ENCODE results near the gene NR3C1. TPM values are rescaled to one million over a fixed set of nuclear protein-coding genes. Genes with fewer than 3 reads are reported as not detected.

NR3C1 gene
- total RNA-seq, 1 experiment from 2014 or later, result 12.7 TPM

GRCh38 chr5:143413958-143414669, 10.6 kb upstream of the NR3C1 start:
- H3K9me3 ChIP-seq (ENCODE audit: low read depth, low read length, poor library complexity, severe bottlenecking), result no peaks in the 10 kb centered on the region
- CTCF ChIA-PET, result no interaction called here
- DNase-seq (ENCODE audit: low spot score), result no peak
- TF ChIP-seq EZH2 (IDR thresholded peaks at IDR 0.05; ENCODE audit: borderline replicate concordance, low read depth, low read length, poor library complexity, severe bottlenecking) (no peak), CTCF (conservative IDR thresholded peaks at IDR 0.05; ENCODE audit: low read depth, low read length) (no peak)
- no peaks in the 10 kb centered on the region for H3K27me3 ChIP-seq (replicated peaks; ENCODE audit: insufficient read depth, low read depth, low read length, poor library complexity)
- no peak overlapping the region for H3K27ac ChIP-seq (ENCODE audit: low read depth, low read length, poor library complexity, severe bottlenecking)
- intact Hi-C loops (cut with micrococcal nuclease; ENCODE audit: unreplicated experiment), result no loop called here
- POLR2A ChIA-PET (ENCODE audit: low non-redundant PET), result no interaction called here
- H3K4me1 ChIP-seq (ENCODE audit: insufficient read depth, low read length, poor library complexity, severe bottlenecking), result no peaks in the 10 kb centered on the region
- BruUV-seq (replicated peaks), result no TSS peak
- H3K36me3 ChIP-seq (ENCODE audit: insufficient read depth, low read length, poor library complexity, severe bottlenecking), result no peaks in the 10 kb centered on the region
- H3K4me3 ChIP-seq (ENCODE audit: low read depth, low read length, poor library complexity, severe bottlenecking), result no peak overlapping the region

DNA sequence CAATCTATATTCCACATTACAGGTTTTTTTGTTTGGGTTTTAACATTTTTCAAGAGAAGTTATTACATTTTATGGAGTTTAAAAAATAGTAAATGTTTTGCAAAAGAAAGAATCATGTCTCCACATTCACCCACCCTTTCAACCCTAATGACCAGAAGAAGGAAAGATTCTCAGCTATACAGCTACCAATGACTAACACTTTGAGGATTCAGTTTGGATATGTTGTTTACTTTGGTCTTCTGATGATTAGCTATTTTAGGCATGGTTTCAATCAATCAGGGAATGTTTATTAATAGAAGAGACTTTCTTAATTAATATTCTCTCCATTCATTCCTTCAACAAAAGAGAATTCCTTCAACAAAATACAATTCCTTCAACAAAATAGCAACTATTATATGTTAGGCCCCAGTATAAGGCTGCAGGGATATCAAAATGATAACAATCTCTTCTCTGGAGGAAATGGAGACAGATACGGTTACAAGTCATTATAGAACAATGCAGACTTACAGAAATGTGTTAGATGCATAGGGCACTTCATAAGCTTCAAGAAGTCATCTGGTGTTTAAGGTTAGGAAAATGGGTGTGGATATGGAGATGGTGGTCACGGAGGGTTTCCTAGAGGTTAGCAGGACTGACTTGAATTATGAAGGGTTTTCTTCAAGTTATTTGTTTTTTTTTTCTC, 9.3 kb upstream of the NR3C1 start:
- POLR2A ChIA-PET (ENCODE audit: low non-redundant PET), result no interaction called here
- no peaks in the 10 kb centered on the region for H3K4me1 ChIP-seq (ENCODE audit: insufficient read depth, low read length, poor library complexity, severe bottlenecking)
- no peaks in the 10 kb centered on the region for H3K9me3 ChIP-seq (ENCODE audit: low read depth, low read length, poor library complexity, severe bottlenecking)
- H3K4me3 ChIP-seq (ENCODE audit: low read depth, low read length, poor library complexity, severe bottlenecking), result no peak overlapping the region
- TF ChIP-seq CTCF (conservative IDR thresholded peaks at IDR 0.05; ENCODE audit: low read depth, low read length), result no peak
- CTCF ChIA-PET, result interaction anchor here (0.6 kb wide), 1 partner anchor 307 kb away, joined by 10 read pairs; no protein-coding TSS in a partner anchor
- no peak overlapping the region for H3K27ac ChIP-seq (ENCODE audit: low read depth, low read length, poor library complexity, severe bottlenecking)
- H3K36me3 ChIP-seq (ENCODE audit: insufficient read depth, low read length, poor library complexity, severe bottlenecking), result no peaks in the 10 kb centered on the region
- no peaks in the 10 kb centered on the region for H3K27me3 ChIP-seq (replicated peaks; ENCODE audit: insufficient read depth, low read depth, low read length, poor library complexity)
- DNase-seq (ENCODE audit: low spot score), result no peak
- BruUV-seq (replicated peaks), result no TSS peak
- intact Hi-C loops (cut with micrococcal nuclease; ENCODE audit: unreplicated experiment), result no loop called here

- H3K4me1 ChIP-seq (ENCODE audit: insufficient read depth, low read length, poor library complexity, severe bottlenecking), result no peaks in the 10 kb centered on the region
- intact Hi-C loops (cut with micrococcal nuclease; ENCODE audit: unreplicated experiment), result loop anchor here (10.0 kb wide), 1 partner anchor 555 kb away; no protein-coding TSS in a partner anchor
- H3K4me3 ChIP-seq (ENCODE audit: low read depth, low read length, poor library complexity, severe bottlenecking), result no peak overlapping the region
- CTCF ChIA-PET, result no interaction called here
- no peak overlapping the region for H3K27ac ChIP-seq (ENCODE audit: low read depth, low read length, poor library complexity, severe bottlenecking)
- H3K9me3 ChIP-seq (ENCODE audit: low read depth, low read length, poor library complexity, severe bottlenecking), result no peaks in the 10 kb centered on the region
- DNase-seq (ENCODE audit: low spot score), result no peak
- no peaks in the 10 kb centered on the region for H3K27me3 ChIP-seq (replicated peaks; ENCODE audit: insufficient read depth, low read depth, low read length, poor library complexity)
- H3K36me3 ChIP-seq (ENCODE audit: insufficient read depth, low read length, poor library complexity, severe bottlenecking), result no peaks in the 10 kb centered on the region
- TF ChIP-seq EZH2 (IDR thresholded peaks at IDR 0.05; ENCODE audit: borderline replicate concordance, low read depth, low read length, poor library complexity, severe bottlenecking), result no peak
- TF ChIP-seq CTCF (conservative IDR thresholded peaks at IDR 0.05; ENCODE audit: low read depth, low read length), result no peak
- POLR2A ChIA-PET (ENCODE audit: low non-redundant PET), result interaction anchor here (0.8 kb wide), 1 partner anchor 381 kb away, joined by 3 read pairs; no protein-coding TSS in a partner anchor
- BruUV-seq (replicated peaks), result no TSS peak
Measured at GRCh38 chr5:143409926-143410325, 6.4 kb upstream of the NR3C1 start.

Measured in A673 (cell line).